Measurements from ENCODE around the gene FAM81A. TPM values are rescaled to one million over a fixed set of nuclear protein-coding genes. Genes with fewer than 3 reads are reported as not detected.

Gene FAM81A
- total and polyA plus RNA-seq, 3 experiments from 2014 or later: 0.83 to 0.97 TPM; not detected in 1

DNA sequence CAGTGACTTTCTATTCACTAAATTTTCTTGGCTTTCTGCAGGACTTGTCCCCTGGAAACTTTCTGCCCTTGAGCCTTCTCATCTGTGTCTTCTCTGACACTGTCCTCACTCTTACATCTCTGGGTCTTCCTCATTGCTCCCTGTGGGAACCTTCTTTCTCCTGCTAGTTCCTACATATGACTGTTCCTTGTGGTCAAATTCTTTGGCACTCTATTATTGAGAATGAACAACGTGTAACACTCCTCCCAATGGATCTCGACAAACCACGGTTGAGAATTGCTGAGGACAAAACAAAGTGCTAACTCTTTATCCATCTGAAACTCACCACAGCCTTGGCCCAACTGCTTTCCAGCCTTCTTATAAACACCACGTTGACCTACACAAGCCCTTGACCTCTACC is 3.5 kb upstream of the FAM81A start:
- Histone ChIP-seq H3K4me3 (ENCODE audit: low read length) (no peak overlapping the region), H3K4me1 (ENCODE audit: insufficient read depth, low read length) (peaks cover 9% of the 10 kb centered on the region), H3K27ac (ENCODE audit: low read depth, low read length) (no peak overlapping the region), H3K36me3 (ENCODE audit: insufficient read depth, low read length) (no peaks in the 10 kb centered on the region), H3K27me3 (ENCODE audit: insufficient read depth, low read length, poor library complexity, severe bottlenecking) (peaks cover 16% of the 10 kb centered on the region), H3K9me3 (ENCODE audit: low read length) (no peaks in the 10 kb centered on the region)
- Mint-ChIP-seq H3K27ac (no peak overlapping the region), H3K9me3 (peaks cover 0 to 7% (median 5%) of the 10 kb centered on the region in 5 donors), H3K36me3 (peaks cover 0 to 4% (median 0%) of the 10 kb centered on the region in 3 donors), H3K27me3 (peaks cover 31 to 60% of the 10 kb centered on the region in 2 donors), H3K4me1 (peaks cover 10 to 27% (median 25%) of the 10 kb centered on the region in 3 donors), H3K4me3 (peak overlapping the region in 1 of 7 donors; percentile 6)
- POLR2A ChIA-PET: no interaction called here
- CTCF ChIA-PET: no interaction called here
- DNase-seq: no peak

DNA sequence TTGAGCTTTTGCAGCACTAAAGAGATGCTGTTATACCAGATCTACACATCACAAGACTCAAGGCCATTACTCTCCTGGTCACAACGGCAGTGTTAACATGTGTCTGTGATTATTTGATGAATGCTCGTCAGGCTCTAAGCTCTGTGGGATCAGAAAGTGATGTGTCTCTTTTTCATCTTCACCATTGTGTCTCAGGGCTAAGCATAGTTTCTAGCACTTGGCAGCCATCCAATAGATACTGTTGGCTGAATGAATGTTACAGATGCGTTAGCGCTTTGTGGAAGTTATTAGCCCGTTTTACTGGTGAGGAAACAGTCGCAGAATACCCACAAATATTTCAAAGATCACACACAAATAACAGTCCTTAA is 1.2 kb upstream of the FAM81A start:
- Mint-ChIP-seq H3K4me3 (peak overlapping the region; percentile 10 to 83 (median 81)), H3K36me3 (no peaks in the 10 kb centered on the region), H3K9me3 (peaks cover 0 to 4% (median 0%) of the 10 kb centered on the region in 5 donors), H3K27me3 (peaks cover 25 to 57% of the 10 kb centered on the region in 2 donors), H3K4me1 (peaks cover 10 to 28% (median 25%) of the 10 kb centered on the region in 3 donors), H3K27ac (peak overlapping the region in 1 of 8 donors; percentile 25)
- H3K27ac ChIP-seq (ENCODE audit: low read depth, low read length): no peak overlapping the region
- POLR2A ChIA-PET: no interaction called here
- H3K9me3 ChIP-seq (ENCODE audit: low read length): no peaks in the 10 kb centered on the region
- H3K4me1 ChIP-seq (ENCODE audit: insufficient read depth, low read length): peaks cover 9% of the 10 kb centered on the region
- H3K36me3 ChIP-seq (ENCODE audit: insufficient read depth, low read length): no peaks in the 10 kb centered on the region
- no peak for DNase-seq
- CTCF ChIA-PET: no interaction called here
- H3K4me3 ChIP-seq (ENCODE audit: low read length): no peak overlapping the region
- H3K27me3 ChIP-seq (ENCODE audit: insufficient read depth, low read length, poor library complexity, severe bottlenecking): peaks cover 16% of the 10 kb centered on the region

DNA sequence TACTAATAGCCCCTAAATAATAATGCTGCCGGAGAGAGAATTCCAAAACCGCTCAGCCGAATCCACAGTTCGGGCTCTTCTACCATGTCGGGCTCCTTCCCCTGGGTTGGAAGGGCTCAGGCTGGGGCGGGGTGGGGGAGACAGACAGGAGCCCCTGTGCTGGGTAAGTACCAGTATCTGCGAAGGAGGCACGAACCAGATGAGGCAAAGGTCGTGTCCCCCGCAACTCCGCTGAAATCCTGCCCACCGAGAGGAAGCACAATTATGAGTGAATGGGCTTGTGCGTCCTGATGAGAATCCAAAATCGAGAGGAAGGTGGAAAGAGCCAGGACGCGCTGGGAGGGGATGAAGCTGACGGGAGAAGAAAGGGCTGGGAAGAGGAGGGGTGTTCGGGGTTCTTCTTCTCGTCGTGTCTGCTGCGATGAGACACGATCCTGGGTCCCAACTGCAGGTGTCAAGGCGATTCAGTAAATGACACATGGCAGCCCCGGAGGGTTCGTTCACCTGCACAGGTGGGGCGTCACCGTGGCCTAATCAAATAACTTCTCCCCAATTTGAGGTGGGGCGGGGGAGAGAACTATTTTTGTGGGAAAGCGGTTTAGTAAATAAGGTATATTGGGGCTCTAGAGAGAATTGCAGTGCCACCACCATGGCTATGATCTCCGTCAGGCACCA is 707 bp upstream of the FAM81A start:
- peaks cover 16% of the 10 kb centered on the region for H3K27me3 ChIP-seq (ENCODE audit: insufficient read depth, low read length, poor library complexity, severe bottlenecking)
- Mint-ChIP-seq H3K27ac (peak overlapping the region in 2 of 8 donors; percentile 37 to 66), H3K4me3 (peak overlapping the region; percentile 49 to 89 (median 81)), H3K27me3 (peaks cover 25 to 55% of the 10 kb centered on the region in 2 donors), H3K4me1 (peaks cover 10 to 28% (median 25%) of the 10 kb centered on the region in 3 donors), H3K36me3 (no peaks in the 10 kb centered on the region), H3K9me3 (peaks cover 0 to 4% (median 0%) of the 10 kb centered on the region in 5 donors)
- H3K27ac ChIP-seq (ENCODE audit: low read depth, low read length): no peak overlapping the region
- no peaks in the 10 kb centered on the region for H3K36me3 ChIP-seq (ENCODE audit: insufficient read depth, low read length)
- CTCF ChIA-PET: no interaction called here
- H3K9me3 ChIP-seq (ENCODE audit: low read length): no peaks in the 10 kb centered on the region
- H3K4me1 ChIP-seq (ENCODE audit: insufficient read depth, low read length): peaks cover 9% of the 10 kb centered on the region
- no peak for DNase-seq
- H3K4me3 ChIP-seq (ENCODE audit: low read length): peak overlapping the region; percentile 49
- POLR2A ChIA-PET: no interaction called here

DNA sequence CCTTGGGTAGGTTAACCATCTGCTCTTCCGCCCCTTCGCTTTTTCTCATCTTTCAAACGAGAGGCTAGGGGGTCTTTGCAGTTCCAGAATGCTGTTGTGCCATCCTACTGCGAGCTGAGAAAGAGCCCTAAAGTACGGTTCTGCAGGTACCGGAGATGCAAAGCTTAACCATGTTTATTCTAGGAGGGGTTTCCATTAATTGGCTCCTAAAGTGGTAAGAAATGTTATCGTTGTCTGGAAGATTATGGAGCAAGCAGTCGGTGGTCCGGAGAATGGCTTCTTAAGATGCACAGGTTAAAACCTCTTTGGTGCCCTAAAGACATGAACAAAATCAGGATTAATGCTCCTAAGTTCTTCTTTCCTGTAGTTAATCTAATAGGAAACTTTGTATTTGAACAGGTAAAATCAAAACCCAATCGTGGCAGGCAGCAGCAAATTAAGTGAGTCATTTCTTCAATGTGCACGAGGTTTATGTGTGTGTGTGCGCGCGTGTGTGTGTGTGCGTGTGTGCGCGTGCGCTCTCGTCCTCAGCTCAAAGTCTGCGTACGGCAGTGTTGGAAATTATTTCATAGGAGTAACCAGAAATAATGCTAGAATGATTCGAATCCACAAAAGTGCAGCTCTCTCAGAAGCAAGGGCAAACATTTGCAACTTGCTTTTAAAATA is 772 bp downstream of the FAM81A start:
- ChIA-PET POLR2A (no interaction called here), CTCF (no interaction called here)
- H3K27me3 Mint-ChIP-seq: peaks cover 25 to 45% of the 10 kb centered on the region in 2 donors
- peak overlapping the region; percentile 66 to 87 (median 78) for H3K4me3 Mint-ChIP-seq
- H3K27ac ChIP-seq (ENCODE audit: low read depth, low read length): no peak overlapping the region
- no peak for DNase-seq
- H3K36me3 ChIP-seq (ENCODE audit: insufficient read depth, low read length): no peaks in the 10 kb centered on the region
- H3K4me1 ChIP-seq (ENCODE audit: insufficient read depth, low read length): peaks cover 9% of the 10 kb centered on the region
- peaks cover 0 to 4% (median 0%) of the 10 kb centered on the region in 5 donors for H3K9me3 Mint-ChIP-seq
- H3K27ac Mint-ChIP-seq: peak overlapping the region in 1 of 8 donors; percentile 34
- H3K9me3 ChIP-seq (ENCODE audit: low read length): no peaks in the 10 kb centered on the region
- peaks cover 0 to 3% (median 0%) of the 10 kb centered on the region in 3 donors for H3K36me3 Mint-ChIP-seq
- H3K4me3 ChIP-seq (ENCODE audit: low read length): peak overlapping the region; percentile 26
- peaks cover 14% of the 10 kb centered on the region for H3K27me3 ChIP-seq (ENCODE audit: insufficient read depth, low read length, poor library complexity, severe bottlenecking)
- peaks cover 10 to 28% (median 25%) of the 10 kb centered on the region in 3 donors for H3K4me1 Mint-ChIP-seq

DNA sequence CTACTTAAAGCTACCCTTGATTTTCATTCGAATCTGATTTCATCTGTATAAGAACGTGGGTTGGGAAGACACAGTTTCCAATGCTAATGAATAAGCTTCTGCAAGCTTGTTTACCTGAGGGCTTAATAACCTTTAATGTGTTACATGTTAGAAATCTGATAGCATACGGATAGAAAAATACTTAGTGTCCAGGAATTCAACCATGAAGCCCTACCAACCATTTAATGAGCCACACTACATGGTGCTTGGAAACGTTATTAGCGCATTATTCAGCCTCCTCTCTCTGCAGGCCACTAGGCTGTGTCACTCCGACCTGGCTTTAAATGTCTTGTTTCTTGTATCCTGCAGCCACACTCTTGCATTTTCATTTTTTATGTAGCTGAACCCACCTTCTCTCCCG is 1.6 kb downstream of the FAM81A start:
- Mint-ChIP-seq H3K36me3 (peaks cover 0 to 3% (median 0%) of the 10 kb centered on the region in 3 donors), H3K27me3 (peaks cover 25 to 37% of the 10 kb centered on the region in 2 donors), H3K4me1 (peaks cover 10 to 28% (median 25%) of the 10 kb centered on the region in 3 donors), H3K27ac (peak overlapping the region in 1 of 8 donors; percentile 15), H3K9me3 (peaks cover 0 to 4% (median 0%) of the 10 kb centered on the region in 5 donors), H3K4me3 (peak overlapping the region in 5 of 7 donors; percentile 52 to 81 (median 78))
- no peak for DNase-seq
- H3K27me3 ChIP-seq (ENCODE audit: insufficient read depth, low read length, poor library complexity, severe bottlenecking): peaks cover 12% of the 10 kb centered on the region
- no peaks in the 10 kb centered on the region for H3K9me3 ChIP-seq (ENCODE audit: low read length)
- CTCF ChIA-PET: no interaction called here
- no peak overlapping the region for H3K4me3 ChIP-seq (ENCODE audit: low read length)
- no peaks in the 10 kb centered on the region for H3K36me3 ChIP-seq (ENCODE audit: insufficient read depth, low read length)
- H3K27ac ChIP-seq (ENCODE audit: low read depth, low read length): no peak overlapping the region
- POLR2A ChIA-PET: no interaction called here
- peaks cover 9% of the 10 kb centered on the region for H3K4me1 ChIP-seq (ENCODE audit: insufficient read depth, low read length)

GRCh38 chr15:59443341-59444072 is 5.5 kb downstream of the FAM81A start:
- H3K4me1 Mint-ChIP-seq: peaks cover 4 to 11% (median 6%) of the 10 kb centered on the region in 3 donors
- no peak overlapping the region for H3K4me3 Mint-ChIP-seq

GRCh38 chr15:59444081-59444835 is 6.3 kb downstream of the FAM81A start:
- ChIA-PET CTCF (no interaction called here), POLR2A (no interaction called here)
- no peak for DNase-seq
- H3K9me3 Mint-ChIP-seq: peaks cover 0 to 4% (median 0%) of the 10 kb centered on the region in 5 donors
- peaks cover 0 to 3% (median 3%) of the 10 kb centered on the region in 3 donors for H3K4me1 Mint-ChIP-seq
- Histone ChIP-seq H3K36me3 (ENCODE audit: insufficient read depth, low read length) (no peaks in the 10 kb centered on the region), H3K4me1 (ENCODE audit: insufficient read depth, low read length) (no peaks in the 10 kb centered on the region), H3K27ac (ENCODE audit: low read depth, low read length) (no peak overlapping the region), H3K9me3 (ENCODE audit: low read length) (no peaks in the 10 kb centered on the region), H3K27me3 (ENCODE audit: insufficient read depth, low read length, poor library complexity, severe bottlenecking) (no peaks in the 10 kb centered on the region), H3K4me3 (ENCODE audit: low read length) (no peak overlapping the region)
- peak overlapping the region in 1 of 8 donors; percentile 61 for H3K27ac Mint-ChIP-seq
- peak overlapping the region in 1 of 7 donors; percentile 39 for H3K4me3 Mint-ChIP-seq
- H3K27me3 Mint-ChIP-seq: peaks cover 0 to 4% of the 10 kb centered on the region in 2 donors
- peaks cover 0 to 3% (median 0%) of the 10 kb centered on the region in 3 donors for H3K36me3 Mint-ChIP-seq

More at GRCh38 chr15:59443341-59444072, 5.5 kb downstream of the FAM81A start:
- H3K27me3 ChIP-seq (ENCODE audit: insufficient read depth, low read length, poor library complexity, severe bottlenecking): no peaks in the 10 kb centered on the region
- Mint-ChIP-seq H3K27me3 (peaks cover 4 to 9% of the 10 kb centered on the region in 2 donors), H3K36me3 (peaks cover 0 to 3% (median 0%) of the 10 kb centered on the region in 3 donors), H3K9me3 (peaks cover 0 to 4% (median 0%) of the 10 kb centered on the region in 5 donors), H3K27ac (no peak overlapping the region)
- no peaks in the 10 kb centered on the region for H3K36me3 ChIP-seq (ENCODE audit: insufficient read depth, low read length)
- DNase-seq: no peak
- no peak overlapping the region for H3K27ac ChIP-seq (ENCODE audit: low read depth, low read length)
- no peaks in the 10 kb centered on the region for H3K9me3 ChIP-seq (ENCODE audit: low read length)
- CTCF ChIA-PET: no interaction called here
- no peaks in the 10 kb centered on the region for H3K4me1 ChIP-seq (ENCODE audit: insufficient read depth, low read length)
- H3K4me3 ChIP-seq (ENCODE audit: low read length): no peak overlapping the region
- POLR2A ChIA-PET: no interaction called here

Data from CD8-positive, alpha-beta memory T cell (primary cell).